Natural killer cell treated with Interleukin-12 subunit alpha and Interleukin-12 subunit beta and Interleukin-15 and Interleukin-18, amount 100 ng/mL, for 72 hours (primary cell): Measurements from ENCODE around the gene CAPRIN2. TPM values are rescaled to one million over a fixed set of nuclear protein-coding genes. Genes with fewer than 3 reads are reported as not detected.

Experiments used
- ATAC-seq, 2 donors: fragments of 150-1000 bp; cut with Tn5 transposase in 1 of 2; sonication (Bioruptor Pico), chemical (Tn5 transposase) in 1 of 2; 2 replicates each; pipeline ENCODE4 v1.10.0; 2021
- DNase-seq: peaks from one replicate; pipeline ENCODE4 v3.0.0; 2022; ENCODE audit warnings: low spot score
- H3K27ac Mint-ChIP-seq, 2 donors: 1 replicate in 1 of 2; 2 replicates in 1 of 2; pipeline ENCODE4 v1.8.0; 2022; ENCODE audit warnings: mixed read lengths in 2 of 2, mild to moderate bottlenecking in 1 of 2, moderate library complexity in 1 of 2
- H3K27me3 Mint-ChIP-seq, 2 donors: 1 replicate in 1 of 2; 2 replicates in 1 of 2; pipeline ENCODE4 v1.8.0; 2022; ENCODE audit warnings: mixed read lengths in 2 of 2
- H3K36me3 Mint-ChIP-seq: one replicate; pipeline ENCODE4 v1.8.0; 2022; ENCODE audit warnings: mixed read lengths
- H3K4me1 Mint-ChIP-seq, 2 donors: 1 replicate in 1 of 2; 2 replicates in 1 of 2; pipeline ENCODE4 v1.8.0; 2022; ENCODE audit warnings: low read depth in 2 of 2, mixed read lengths in 2 of 2, mild to moderate bottlenecking in 1 of 2
- H3K4me3 Mint-ChIP-seq: one replicate; pipeline ENCODE4 v1.8.0; 2022; ENCODE audit warnings: mixed read lengths
- H3K9me3 Mint-ChIP-seq: 2 replicates; pipeline ENCODE4 v1.8.0; 2022; ENCODE audit warnings: mixed read lengths
- total RNA-seq, 2 donors: library from RNA; stranded (reverse); gene quantifications; one replicate each; pipeline ENCODE4 v1.2.3, GENCODE V29; 2022

CAPRIN2 gene
- total RNA-seq, 2 donors from 2014 or later, result 12.9 to 16.2 TPM

DNA sequence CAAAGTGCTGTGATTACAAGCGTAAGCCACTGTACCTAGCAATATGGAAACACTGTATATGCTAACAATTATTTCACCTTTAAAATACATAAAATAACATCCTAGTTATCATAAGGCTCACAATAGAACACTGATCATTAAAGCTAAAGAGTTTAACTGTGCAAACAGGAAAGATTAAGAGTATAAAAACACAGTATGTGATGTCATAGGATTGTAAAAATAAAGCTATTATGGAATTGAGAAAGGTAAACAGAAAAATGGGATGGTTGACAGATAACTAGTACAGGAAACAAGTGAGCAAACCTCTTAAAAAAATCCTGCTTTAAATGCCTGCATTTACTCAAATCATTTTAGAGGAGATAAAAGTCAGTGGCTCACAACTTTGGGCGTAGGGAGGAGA is 48.3 kb downstream of the CAPRIN2 start:
- peaks cover 4% of the 10 kb centered on the region for H3K36me3 Mint-ChIP-seq
- no peaks in the 10 kb centered on the region for H3K9me3 Mint-ChIP-seq
- no peak for ATAC-seq
- no peaks in the 10 kb centered on the region for H3K4me1 Mint-ChIP-seq
- DNase-seq, result no peak
- no peaks in the 10 kb centered on the region for H3K27me3 Mint-ChIP-seq
- no peak overlapping the region for H3K4me3 Mint-ChIP-seq
- H3K27ac Mint-ChIP-seq, result no peak overlapping the region

GRCh38 chr12:30701056-30701455 is 53.7 kb downstream of the CAPRIN2 start:
- ATAC-seq, result no peak
- no peaks in the 10 kb centered on the region for H3K36me3 Mint-ChIP-seq
- no peak overlapping the region for H3K4me3 Mint-ChIP-seq
- DNase-seq, result no peak
- no peak overlapping the region for H3K27ac Mint-ChIP-seq
- peaks cover 8 to 9% of the 10 kb centered on the region in 2 donors for H3K4me1 Mint-ChIP-seq
- H3K27me3 Mint-ChIP-seq, result peaks cover 3 to 8% of the 10 kb centered on the region in 2 donors
- no peaks in the 10 kb centered on the region for H3K9me3 Mint-ChIP-seq

DNA sequence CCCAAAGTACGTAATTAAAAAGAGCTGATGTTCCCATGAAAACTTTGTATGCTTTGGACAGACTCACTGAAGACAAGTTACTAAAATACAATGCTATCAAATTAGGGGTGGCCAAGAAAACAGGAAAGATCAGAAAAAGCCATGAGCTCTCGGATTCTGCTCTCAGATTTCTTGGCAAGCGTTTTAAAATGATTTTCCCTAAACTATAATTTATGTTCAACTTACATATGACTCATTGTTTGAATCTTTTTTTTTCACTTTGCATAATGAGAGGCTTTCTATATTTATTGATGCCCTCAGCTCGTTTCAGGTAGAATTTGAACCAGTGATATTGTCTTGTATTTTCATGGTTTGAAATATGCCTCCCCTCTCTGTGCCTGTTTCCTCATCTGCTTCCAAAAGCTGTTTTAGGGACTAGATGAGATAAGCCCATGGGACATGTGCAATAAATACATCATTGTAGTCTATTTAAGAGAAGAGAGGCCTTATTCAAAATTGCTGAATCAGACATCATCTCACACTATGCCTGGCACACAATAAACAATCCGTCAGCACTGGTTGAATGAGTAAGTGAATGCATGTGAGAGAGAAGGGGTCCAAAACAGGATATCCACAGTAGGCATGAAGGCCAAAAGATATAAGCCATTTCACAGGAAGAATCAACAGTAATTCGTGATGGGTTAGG is 54.4 kb downstream of the CAPRIN2 start:
- no peak overlapping the region for H3K4me3 Mint-ChIP-seq
- peaks cover 12% of the 10 kb centered on the region in 2 donors for H3K4me1 Mint-ChIP-seq
- no peaks in the 10 kb centered on the region for H3K9me3 Mint-ChIP-seq
- H3K36me3 Mint-ChIP-seq, result no peaks in the 10 kb centered on the region
- H3K27me3 Mint-ChIP-seq, result peaks cover 3 to 8% of the 10 kb centered on the region in 2 donors
- DNase-seq, result no peak
- no peak for ATAC-seq
- no peak overlapping the region for H3K27ac Mint-ChIP-seq

DNA sequence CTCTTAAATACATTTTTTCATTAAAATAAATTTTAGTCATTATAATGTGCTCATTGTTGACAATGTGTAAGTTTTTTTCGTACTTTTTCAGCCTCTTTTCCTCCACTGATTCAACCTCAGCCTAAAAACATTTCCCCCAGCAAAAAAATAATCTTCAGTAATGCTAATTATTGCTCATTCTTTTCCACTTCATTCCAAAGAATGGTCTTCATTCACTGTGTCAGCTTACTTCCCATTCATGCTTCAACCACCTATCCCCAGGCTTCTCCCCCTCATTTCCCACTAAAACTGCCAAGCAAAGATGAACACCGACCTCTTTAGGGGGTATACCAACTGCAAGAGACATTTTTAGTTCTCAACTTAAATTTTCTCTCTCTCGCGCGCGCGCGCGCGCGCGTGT is 56.4 kb downstream of the CAPRIN2 start:
- H3K27me3 Mint-ChIP-seq, result peaks cover 3 to 8% of the 10 kb centered on the region in 2 donors
- ATAC-seq (no peak), DNase-seq (no peak)
- peak overlapping the region in 1 of 2 donors; percentile 3 for H3K27ac Mint-ChIP-seq
- peaks cover 29% of the 10 kb centered on the region in 2 donors for H3K4me1 Mint-ChIP-seq
- H3K4me3 Mint-ChIP-seq, result no peak overlapping the region
- no peaks in the 10 kb centered on the region for H3K36me3 Mint-ChIP-seq
- no peaks in the 10 kb centered on the region for H3K9me3 Mint-ChIP-seq

DNA sequence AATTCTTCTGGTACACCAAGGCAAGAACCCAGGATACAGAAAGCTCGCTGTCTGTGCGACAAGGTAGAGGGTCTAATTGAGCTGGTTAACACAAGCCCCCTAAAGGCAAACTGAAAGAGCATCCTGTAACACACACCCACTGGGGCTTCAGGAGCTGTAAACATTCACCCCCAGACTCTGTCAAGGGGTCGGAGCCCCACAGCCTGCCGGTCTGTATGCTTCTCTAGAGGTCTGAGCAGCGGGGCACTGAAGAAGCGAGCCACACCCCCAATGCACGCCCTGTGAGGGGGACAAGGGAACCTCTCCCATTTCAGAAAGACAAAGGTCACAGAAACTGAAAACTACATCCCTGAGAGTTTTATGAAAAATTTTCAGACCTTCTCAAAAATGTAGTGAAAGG is 57.8 kb downstream of the CAPRIN2 start:
- H3K9me3 Mint-ChIP-seq, result no peaks in the 10 kb centered on the region
- peaks cover 3 to 8% of the 10 kb centered on the region in 2 donors for H3K27me3 Mint-ChIP-seq
- ATAC-seq (no peak), DNase-seq (no peak)
- no peak overlapping the region for H3K27ac Mint-ChIP-seq
- no peaks in the 10 kb centered on the region for H3K36me3 Mint-ChIP-seq
- no peak overlapping the region for H3K4me3 Mint-ChIP-seq
- H3K4me1 Mint-ChIP-seq, result peaks cover 35 to 38% of the 10 kb centered on the region in 2 donors

- peak overlapping the region; percentile 91 for H3K4me3 Mint-ChIP-seq
- peak overlapping the region; percentile 96 to 99 for H3K27ac Mint-ChIP-seq
- ATAC-seq, result no peak
- H3K9me3 Mint-ChIP-seq, result no peaks in the 10 kb centered on the region
- H3K4me1 Mint-ChIP-seq, result peaks cover 35 to 38% of the 10 kb centered on the region in 2 donors
- H3K27me3 Mint-ChIP-seq, result peaks cover 3 to 8% of the 10 kb centered on the region in 2 donors
- no peaks in the 10 kb centered on the region for H3K36me3 Mint-ChIP-seq
- no peak for DNase-seq
These were observed 58.3 kb downstream of the CAPRIN2 start for GRCh38 chr12:30696486-30696885.

DNA sequence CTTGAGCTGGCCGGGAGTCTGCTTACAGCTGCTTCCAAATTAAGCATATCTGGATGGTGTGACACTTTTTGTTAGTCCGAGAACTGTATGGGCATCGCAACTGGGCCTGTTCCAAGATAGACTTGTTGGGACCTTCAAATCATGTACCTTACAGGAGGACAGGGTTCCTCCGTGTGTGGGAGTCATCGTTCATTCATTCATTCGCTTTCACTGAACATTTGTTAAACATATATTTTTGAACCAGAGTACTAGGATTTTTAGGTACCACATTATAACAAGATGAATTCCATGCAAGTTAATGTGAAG is 58.7 kb downstream of the CAPRIN2 start:
- Mint-ChIP-seq H3K9me3 (no peaks in the 10 kb centered on the region), H3K27ac (peak overlapping the region; percentile 96 to 99), H3K36me3 (no peaks in the 10 kb centered on the region), H3K27me3 (peaks cover 3 to 8% of the 10 kb centered on the region in 2 donors), H3K4me3 (peak overlapping the region; percentile 91), H3K4me1 (peaks cover 39 to 42% of the 10 kb centered on the region in 2 donors)
- ATAC-seq (peak in 1 of 2 donors; percentile 18), DNase-seq (no peak)

GRCh38 chr12:30695199-30696102 is 59.3 kb downstream of the CAPRIN2 start, which contains the start of gene IPO8:
TSS of gene IPO8 (minus strand) at chr12:30695869. CDS start at chr12:30695647, 222 bp downstream.
- peak within 1 kb of the TSS; percentile 96 to 99 for H3K27ac Mint-ChIP-seq
- peaks cover 3 to 8% of the 10 kb centered on the region in 2 donors for H3K27me3 Mint-ChIP-seq
- no peaks in the 10 kb centered on the region for H3K9me3 Mint-ChIP-seq
- peaks cover 41 to 44% of the 10 kb centered on the region in 2 donors for H3K4me1 Mint-ChIP-seq
- H3K4me3 Mint-ChIP-seq, result peak within 1 kb of the TSS; percentile 91
- ATAC-seq (peak; percentile 94 to 96), DNase-seq (peak; percentile 93)
- H3K36me3 Mint-ChIP-seq, result no peaks in the 10 kb centered on the region

DNA sequence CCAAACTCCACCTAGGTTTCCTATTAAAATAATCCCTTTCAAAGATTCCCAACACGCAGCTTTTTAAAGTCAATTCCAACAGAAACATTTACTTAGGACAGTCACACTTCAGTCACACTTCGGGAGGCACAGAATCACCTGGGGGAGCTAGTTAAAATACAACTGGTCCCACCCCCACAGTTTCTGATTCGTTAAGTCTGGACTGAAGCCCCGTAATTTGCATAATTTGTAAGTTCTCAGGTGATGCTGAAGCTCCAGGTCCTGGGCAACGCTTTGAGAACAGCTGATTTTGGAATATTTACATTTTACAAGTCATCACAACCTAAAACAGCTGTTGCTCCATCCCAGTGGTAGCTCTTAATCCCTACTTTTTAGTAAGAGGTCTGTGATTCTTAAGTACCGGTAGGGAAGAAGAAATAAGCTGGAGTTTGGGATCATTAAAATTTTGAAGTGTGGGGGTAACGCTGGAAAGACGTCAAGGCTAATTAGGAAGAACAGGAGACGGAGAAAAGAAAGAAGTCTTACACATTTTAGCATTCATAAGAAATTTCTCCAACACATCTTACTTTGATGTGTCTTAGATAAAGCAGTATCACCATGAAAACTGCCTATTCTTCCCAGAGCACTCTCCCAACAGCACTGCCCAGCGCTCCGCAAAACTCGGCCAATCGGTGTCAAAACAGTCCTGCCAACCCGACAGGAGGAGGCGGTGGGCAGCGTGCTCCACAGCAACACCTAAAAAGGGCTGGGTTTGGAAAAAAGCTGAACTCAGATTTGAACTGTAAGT is 60.1 kb downstream of the CAPRIN2 start:
- no peaks in the 10 kb centered on the region for H3K9me3 Mint-ChIP-seq
- ATAC-seq (no peak), DNase-seq (no peak)
- H3K4me3 Mint-ChIP-seq, result peak overlapping the region; percentile 91
- H3K27ac Mint-ChIP-seq, result peak overlapping the region; percentile 96 to 99
- H3K4me1 Mint-ChIP-seq, result peaks cover 41 to 44% of the 10 kb centered on the region in 2 donors
- no peaks in the 10 kb centered on the region for H3K36me3 Mint-ChIP-seq
- peaks cover 3 to 8% of the 10 kb centered on the region in 2 donors for H3K27me3 Mint-ChIP-seq

- Mint-ChIP-seq H3K27ac (no peak overlapping the region), H3K36me3 (no peaks in the 10 kb centered on the region), H3K4me1 (peaks cover 38 to 44% of the 10 kb centered on the region in 2 donors), H3K27me3 (no peaks in the 10 kb centered on the region), H3K4me3 (no peak overlapping the region), H3K9me3 (no peaks in the 10 kb centered on the region)
- DNase-seq (no peak), ATAC-seq (no peak)
These were observed 62.3 kb downstream of the CAPRIN2 start for GRCh38 chr12:30692470-30692869.

DNA sequence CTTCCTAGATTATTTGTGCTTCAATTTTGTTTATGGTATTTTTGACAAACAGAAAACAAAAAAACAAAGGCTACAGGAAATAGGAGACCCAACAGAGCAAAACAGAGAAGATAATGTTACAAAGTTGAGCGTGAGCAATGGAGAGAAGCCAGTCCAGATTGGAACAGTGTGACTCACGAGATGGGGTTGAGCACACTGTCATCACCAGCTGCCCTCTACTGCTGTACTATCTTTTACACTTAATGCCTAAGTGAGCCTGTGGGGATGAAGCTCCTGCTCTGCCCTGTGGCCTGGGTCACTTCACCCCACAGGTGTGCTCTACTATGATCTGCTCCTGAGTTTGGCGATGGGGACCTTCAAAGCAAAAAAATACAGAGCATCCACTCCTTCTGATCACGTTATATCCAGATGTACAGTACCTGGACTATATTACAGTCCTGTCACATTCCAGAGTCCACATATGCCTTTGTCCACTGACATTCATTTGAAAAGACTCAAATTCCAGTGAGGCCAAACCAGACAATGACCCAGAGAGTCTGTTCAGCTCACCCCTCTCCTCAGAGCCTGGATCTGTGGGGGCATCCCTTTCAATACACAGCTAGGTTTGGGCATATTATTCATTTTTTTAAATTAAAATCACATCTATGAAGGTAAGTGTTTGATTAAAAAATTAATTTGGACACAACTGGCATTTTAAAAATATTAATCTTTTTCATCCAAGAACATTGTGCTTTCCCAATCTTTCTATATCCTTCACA is 63.5 kb downstream of the CAPRIN2 start:
- ATAC-seq (no peak), DNase-seq (no peak)
- Mint-ChIP-seq H3K27me3 (no peaks in the 10 kb centered on the region), H3K4me3 (no peak overlapping the region), H3K9me3 (no peaks in the 10 kb centered on the region), H3K27ac (no peak overlapping the region), H3K36me3 (no peaks in the 10 kb centered on the region), H3K4me1 (peaks cover 38 to 44% of the 10 kb centered on the region in 2 donors)

GRCh38 chr12:30687265-30687986 is 67.3 kb downstream of the CAPRIN2 start:
- H3K9me3 Mint-ChIP-seq, result no peaks in the 10 kb centered on the region
- peaks cover 2% of the 10 kb centered on the region for H3K36me3 Mint-ChIP-seq
- DNase-seq (no peak), ATAC-seq (no peak)
- H3K4me1 Mint-ChIP-seq, result peaks cover 9 to 17% of the 10 kb centered on the region in 2 donors
- H3K27ac Mint-ChIP-seq, result no peak overlapping the region
- H3K27me3 Mint-ChIP-seq, result no peaks in the 10 kb centered on the region
- no peak overlapping the region for H3K4me3 Mint-ChIP-seq
